CD4-positive, alpha-beta T cell treated with Interleukin-4 for 4 hours (primary cell): ENCODE results near the gene TAS2R30.
"Not testable (repeated sequence)": the region's sequence is repeated elsewhere in the genome, so short reads cannot be mapped to it uniquely, and the experiment has no call there.

Source experiments
- DNase-seq: peaks from one replicate; pipeline ENCODE4 v3.0.0-alpha.2; 2020

TAS2R30 gene

GRCh38 chr12:11134305-11134704, at the start of gene TAS2R30:
TAS2R30 (minus strand) TSS chr12:11134644; CDS start chr12:11134244, 400 bp downstream.
- DNase-seq, result no peak

DNA sequence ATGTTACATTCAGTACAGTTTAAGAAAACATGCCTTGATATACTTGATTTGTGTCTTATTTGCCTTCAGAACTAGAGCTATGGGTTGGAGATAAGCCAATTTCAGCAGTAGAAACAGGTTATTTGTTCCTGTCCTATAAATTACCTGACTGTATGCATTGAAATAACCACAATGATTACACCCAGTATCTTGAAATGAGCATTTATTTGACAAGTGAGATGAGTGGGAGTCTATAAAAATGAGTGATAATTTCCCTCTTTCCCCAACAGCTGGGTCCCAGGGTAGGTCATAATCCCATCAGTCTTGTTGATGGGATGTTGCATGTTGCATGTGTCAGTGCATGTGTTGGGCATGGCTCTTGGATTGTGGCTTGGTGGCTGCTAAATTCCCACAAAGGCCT, 48.6 kb upstream of the TAS2R30 start:
- DNase-seq, result no peak

GRCh38 chr12:11182529-11182928, 48.1 kb upstream of the TAS2R30 start:
- DNase-seq, result no peak

DNA sequence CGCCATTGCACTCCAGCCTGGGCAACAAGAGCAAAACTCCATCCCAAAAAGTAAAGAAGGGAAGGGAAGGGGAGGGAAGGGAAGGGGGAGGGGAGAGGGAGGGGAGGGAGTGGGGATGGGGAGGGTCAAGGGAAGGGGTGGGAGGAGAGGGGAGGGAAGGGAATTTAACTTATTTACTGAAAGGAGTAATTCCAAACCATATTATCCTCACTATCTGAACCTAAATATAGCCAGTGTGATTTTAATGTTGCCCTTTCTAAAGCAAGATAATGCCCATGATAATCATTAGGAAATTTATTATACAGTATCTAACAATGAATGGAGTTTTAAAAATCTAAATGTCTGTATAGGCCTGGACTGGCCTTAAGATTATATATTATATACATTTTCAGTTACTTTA, 43.8 kb upstream of the TAS2R30 start:
- no peak for DNase-seq

DNA sequence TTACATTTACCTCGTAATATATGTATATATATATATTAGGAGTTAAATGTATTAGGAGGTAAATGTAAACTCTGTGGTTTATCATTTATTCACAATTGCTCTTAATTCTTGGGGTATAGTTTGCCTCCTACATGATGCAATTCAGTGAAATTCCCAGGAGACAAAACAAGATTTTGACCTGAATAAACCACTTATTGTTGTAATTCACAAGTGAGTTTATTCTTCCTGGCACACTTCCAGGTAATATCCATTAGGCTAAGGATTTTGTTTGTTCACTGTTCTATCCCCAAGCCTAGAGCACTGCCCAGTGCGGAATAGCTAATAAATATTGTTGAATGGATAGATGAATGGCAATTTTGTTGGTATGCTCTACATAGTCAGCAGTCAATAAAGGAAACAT, 39.6 kb upstream of the TAS2R30 start:
- no peak for DNase-seq

GRCh38 chr12:11171969-11172675, 37.7 kb upstream of the TAS2R30 start:
- DNase-seq, result no peak

DNA sequence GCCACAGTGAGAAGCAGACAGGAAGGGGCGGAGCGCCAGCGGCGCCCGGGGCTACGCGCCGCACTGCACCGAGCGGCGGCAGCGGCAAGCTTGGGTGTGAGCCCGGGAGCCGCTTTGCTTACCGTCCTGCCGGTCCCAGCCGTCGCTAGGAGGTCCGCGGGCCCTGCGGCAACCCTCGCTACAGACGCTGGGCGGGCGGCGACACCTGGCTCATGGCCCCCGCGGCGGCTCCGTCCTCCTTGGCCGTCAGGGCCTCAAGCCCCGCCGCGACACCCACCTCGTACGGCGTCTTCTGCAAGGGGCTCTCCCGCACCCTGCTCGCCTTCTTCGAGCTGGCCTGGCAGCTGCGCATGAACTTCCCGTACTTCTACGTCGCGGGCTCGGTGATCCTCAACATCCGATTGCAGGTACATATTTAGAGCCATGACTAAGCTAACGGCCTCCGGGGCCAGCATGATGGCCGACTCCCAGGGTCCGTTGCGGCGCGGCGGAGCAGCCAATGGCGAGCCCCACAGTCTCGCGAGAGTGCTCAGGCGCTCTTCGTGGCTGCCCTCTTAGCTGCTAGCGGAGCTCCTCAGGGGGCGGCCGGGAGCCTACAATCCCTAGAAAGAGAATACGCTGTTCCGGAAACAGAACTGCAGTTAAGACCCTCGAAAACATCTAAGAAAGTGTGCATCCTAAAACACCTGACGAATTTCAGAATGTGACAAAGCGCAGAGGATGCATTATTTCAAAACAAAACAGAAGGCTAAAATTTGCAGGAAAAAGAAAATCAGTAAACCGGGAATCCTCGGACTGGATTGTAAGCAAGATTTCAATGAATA, 36.9 kb upstream of the TAS2R30 start, which contains the start of gene SMIM10L1:
TSS of gene SMIM10L1 (plus strand) at position 50 of the 824 bp plus-strand sequence. CDS start at position 213, 163 bp downstream.
- peak; percentile 91 for DNase-seq

DNA sequence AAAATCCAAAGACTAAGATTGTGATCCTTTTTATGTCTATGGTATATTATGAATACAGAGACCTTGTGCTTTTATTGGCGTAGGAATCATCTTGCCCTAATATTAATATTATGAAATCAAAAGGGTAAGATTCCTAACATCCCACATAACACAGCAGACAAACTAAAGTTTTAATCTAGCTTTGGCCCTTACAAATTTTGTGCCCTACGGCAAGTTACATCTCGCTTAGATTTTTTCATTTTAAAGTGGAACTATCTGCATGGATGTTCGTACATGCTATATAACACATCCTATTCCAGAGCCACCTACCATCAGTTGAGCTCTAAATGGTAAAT, 36.3 kb upstream of the TAS2R30 start:
- DNase-seq, result no peak

GRCh38 chr12:11166300-11166699, 31.9 kb upstream of the TAS2R30 start:
- no peak for DNase-seq

DNA sequence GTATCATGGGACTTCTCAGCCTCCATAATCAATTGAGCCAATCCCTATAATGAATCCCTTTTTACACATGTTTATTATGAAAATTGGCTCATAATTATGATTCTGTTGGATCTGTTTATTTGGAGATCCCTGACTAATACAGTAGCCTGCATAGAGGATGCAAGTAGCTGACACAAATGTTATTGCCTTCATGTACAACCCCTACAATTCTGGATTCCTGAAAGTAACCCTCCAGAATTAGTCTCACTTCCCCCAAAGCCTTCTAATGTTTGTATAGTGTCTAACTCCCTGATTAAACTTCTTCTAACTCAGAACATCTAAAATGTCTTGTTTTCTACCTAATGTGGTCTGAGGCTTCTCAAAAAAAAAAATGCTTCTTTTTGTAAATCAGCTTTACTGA, 29.9 kb upstream of the TAS2R30 start:
- DNase-seq, result no peak

- no peak for DNase-seq
Measured at GRCh38 chr12:11162502-11162901, 28.1 kb upstream of the TAS2R30 start.

GRCh38 chr12:11158885-11159444, 24.5 kb upstream of the TAS2R30 start:
- no peak for DNase-seq

- DNase-seq, result no peak
Measured at GRCh38 chr12:11154400-11154925, 20.0 kb upstream of the TAS2R30 start.

- DNase-seq, result no peak
Measured at GRCh38 chr12:11152725-11153124, 18.3 kb upstream of the TAS2R30 start.

DNA sequence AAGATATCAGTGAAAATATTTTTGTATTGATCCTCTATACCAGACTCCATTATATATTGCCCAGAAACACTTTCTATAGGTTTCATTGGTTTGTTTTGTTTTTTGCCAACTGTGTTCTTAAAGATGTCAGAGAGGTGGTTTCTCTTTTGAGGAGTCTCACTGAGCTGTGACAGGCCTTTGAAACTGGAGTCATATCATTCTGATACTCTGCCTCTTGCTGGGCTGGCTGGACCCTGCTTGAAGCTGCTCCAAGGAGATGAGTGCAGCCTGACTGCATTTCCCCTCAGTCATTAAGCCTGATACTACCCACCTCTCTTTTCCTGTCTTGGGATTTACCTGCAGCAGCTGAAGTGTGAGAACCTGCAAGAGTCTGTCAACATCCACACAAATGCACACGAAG, 16.4 kb upstream of the TAS2R30 start:
- no peak for DNase-seq

DNA sequence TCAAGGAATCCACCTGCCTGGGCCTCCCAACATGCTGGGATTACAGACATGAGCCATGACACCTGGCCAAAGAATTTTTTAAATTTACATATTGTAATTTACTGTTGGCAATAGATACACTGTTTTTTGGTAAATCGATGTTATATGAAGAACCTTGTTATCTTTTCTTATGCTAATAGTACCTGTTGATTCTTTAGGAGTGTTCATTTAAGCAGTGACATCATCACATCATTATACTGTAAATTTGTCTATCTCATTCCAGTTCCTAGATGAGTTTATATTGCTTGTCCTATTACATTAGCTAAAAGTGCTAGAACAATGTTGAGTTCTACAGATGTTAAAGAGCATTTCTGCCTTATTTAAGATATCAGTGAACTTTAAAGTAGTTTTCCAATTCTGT, 13.0 kb upstream of the TAS2R30 start:
- no peak for DNase-seq

DNA sequence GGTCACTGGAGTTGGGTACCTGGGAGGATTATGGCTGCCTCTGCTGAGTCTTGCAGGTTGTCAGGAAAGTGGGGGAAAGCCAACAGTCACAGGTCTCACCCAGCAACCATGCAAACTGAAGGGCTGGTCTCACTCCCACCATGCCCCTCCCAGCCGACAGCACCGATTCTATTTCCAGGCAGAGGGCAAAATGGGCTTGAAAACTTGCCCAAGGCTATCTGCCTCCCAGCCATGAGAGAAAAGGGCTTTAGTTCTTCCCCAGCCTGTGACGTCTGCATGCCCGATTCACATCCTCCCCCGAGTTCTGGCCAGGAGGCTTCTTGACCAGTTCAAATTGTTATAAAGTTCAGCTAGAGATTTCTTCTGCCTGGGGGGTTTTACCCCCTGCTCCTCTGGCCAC, 9.9 kb upstream of the TAS2R30 start:
- DNase-seq, result no peak

GRCh38 chr12:11143352-11143751, 8.9 kb upstream of the TAS2R30 start:
- DNase-seq, result no peak

- DNase-seq, result no peak
Measured at GRCh38 chr12:11136075-11136474, 1.6 kb upstream of the TAS2R30 start.

DNA sequence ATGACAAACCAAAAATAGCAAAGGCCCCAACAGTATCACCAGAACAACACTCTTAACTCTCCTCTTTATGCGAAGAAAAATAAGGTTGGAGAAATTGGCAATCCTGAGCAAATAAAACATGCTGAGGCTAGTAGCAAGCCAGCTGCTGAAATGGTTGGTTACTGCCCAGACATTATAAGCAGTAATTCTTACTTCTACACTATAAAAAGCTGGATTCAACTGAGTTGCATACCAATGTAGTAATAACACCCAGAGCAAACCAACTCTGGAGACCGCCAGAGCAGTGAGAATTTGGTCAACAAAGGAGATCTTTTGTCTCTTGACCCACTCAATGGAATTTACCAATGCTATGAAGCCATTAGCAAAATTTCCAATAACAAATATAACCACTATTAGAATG, 628 bp downstream of the TAS2R30 start:
- no peak for DNase-seq

DNA sequence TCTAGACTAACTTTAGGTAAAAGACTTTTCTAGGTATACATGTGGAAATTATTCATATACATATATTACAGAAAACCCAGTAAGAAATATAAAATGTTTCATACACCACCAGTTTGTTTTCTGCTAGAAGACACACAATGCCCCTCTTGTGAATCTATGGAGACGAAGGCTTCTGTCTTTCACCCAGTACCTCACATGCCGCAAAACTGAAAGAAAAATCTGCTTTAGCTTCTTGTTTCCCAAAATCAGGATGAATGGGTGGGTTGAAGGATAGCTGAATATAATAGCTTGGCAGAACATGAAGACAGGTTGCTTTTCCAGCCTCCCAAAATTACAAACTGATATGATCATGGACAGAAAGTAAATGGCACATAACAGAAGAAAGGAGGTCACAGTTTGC, 1.3 kb downstream of the TAS2R30 start:
- no peak for DNase-seq

DNA sequence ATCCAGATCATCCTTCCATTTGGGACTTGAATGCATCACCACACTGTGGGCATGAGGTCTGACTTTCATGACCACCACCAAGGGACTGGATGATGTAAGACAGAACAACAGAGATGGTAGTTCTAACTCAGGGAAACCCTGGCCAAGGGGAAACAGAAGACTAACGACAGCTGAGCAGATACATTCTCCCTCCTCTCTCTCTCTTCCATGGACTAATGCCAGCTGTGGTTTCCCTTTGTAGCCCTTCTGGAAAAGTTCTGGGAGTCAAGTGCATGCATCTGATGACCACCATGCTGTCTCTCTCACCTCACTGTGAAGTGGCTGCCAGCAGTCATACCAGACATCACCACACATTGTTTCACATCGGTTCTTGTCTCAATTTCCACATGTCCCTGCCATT, 3.4 kb downstream of the TAS2R30 start:
- DNase-seq, result no peak

GRCh38 chr12:11130382-11130781, 4.1 kb downstream of the TAS2R30 start:
- no peak for DNase-seq

- not testable (repeated sequence) for DNase-seq
Measured at GRCh38 chr12:11114130-11114529, 20.3 kb downstream of the TAS2R30 start.
